ENCODE measurements around the gene AK1. TPM values are rescaled to one million over a fixed set of nuclear protein-coding genes. Genes with fewer than 3 reads are reported as not detected.

AK1 gene
- total RNA-seq, 1 experiment from 2014 or later: 31.6 TPM

DNA sequence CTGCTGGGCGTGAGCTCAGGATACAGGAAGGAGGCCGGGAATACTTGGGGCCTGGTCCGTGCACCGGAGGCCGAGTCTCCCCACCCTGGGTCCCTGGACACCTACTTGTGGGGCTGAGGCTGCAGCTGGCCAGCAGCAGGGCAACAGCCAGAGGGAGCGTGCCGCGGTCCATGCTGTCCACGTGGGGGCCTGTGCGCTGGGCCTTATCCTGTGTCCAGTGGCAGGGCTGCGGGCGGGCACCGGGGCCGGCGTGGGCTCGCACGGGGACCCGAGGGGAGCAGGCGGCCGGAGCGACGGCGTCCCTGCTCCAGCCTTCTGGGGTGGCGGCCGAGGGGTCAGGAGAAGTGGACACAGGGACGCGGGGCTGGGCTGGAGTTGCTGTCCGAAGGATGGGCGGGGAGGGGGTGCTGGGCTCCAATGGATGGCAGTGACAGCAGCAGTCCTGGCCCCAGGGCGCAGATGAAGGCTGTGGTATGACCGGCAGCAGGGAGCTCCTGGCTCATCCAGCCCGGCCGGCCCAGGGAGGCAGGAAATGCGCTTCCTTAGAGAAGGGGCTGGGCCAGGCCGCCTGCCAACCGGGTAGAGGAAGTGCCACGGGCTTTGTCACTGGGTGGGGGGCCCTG is 23.2 kb downstream of the AK1 start, which contains the start of gene ENG:
TSS of gene ENG (minus strand) at position 475 of the 623 bp plus-strand sequence. CDS start at position 172, 303 bp downstream.
- H4K20me1 ChIP-seq (ENCODE audit: control insufficient read depth, insufficient read depth, insufficient read length): no peaks in the 10 kb centered on the region

More for the DNA sequence above, 23.2 kb downstream of the AK1 start, which contains the start of gene ENG:
- Mint-ChIP-seq H3K36me3 (ENCODE audit: insufficient read depth in 1 of 3, low read depth in 3 of 3) (peaks cover 0 to 2% (median under 1%) of the 10 kb centered on the region in 3 experiments; a peak in 2 of 7 replicates), H3K27ac (peak within 1 kb of the TSS in 1 of 3 experiments; percentile 76; a peak in 1 of 7 replicates), H3K9me3 (peaks cover under 1 to 2% of the 10 kb centered on the region in 2 experiments; a peak in 2 of 5 replicates), H3K4me1 (peaks cover 2 to 9% of the 10 kb centered on the region in 2 experiments; a peak in 2 of 4 replicates), H3K4me3 (peak within 1 kb of the TSS in 1 of 2 experiments; percentile 57; a peak in 1 of 5 replicates), H3K27me3 (ENCODE audit: low read depth) (no peaks in the 10 kb centered on the region; the same call in 1 of the 2 replicates)
- no CpG with 5 or more reads among the region's 37 CpGs for WGBS (ENCODE audit: extremely low coverage, insufficient read length, low lambda C conversion rate)
- DNase-seq: peak; percentile 75
- Histone ChIP-seq H2BK15ac (ENCODE audit: low read depth, low read length) (no peak within 1 kb of the TSS), H3K79me1 (ENCODE audit: insufficient read depth, low read depth, low read length, poor library complexity, severe bottlenecking) (no peaks in the 10 kb centered on the region), H4K91ac (ENCODE audit: insufficient read length, low read depth, low read length) (no peak within 1 kb of the TSS), H3K79me2 (ENCODE audit: insufficient read depth, low read length) (no peaks in the 10 kb centered on the region), H3K23ac (ENCODE audit: insufficient read length, low read depth, low read length) (no peak within 1 kb of the TSS), H2AK5ac (ENCODE audit: insufficient read length, low read length) (no peak within 1 kb of the TSS), H3K4me1 (ENCODE audit: insufficient read depth, low read length) (no peaks in the 10 kb centered on the region), H3K4me2 (ENCODE audit: insufficient read depth, insufficient read length, low read length) (no peak within 1 kb of the TSS), H3K18ac (ENCODE audit: insufficient read length, low read depth, low read length) (no peak within 1 kb of the TSS), H2BK5ac (ENCODE audit: insufficient read length, low read length) (no peak within 1 kb of the TSS), H3T11ph (ENCODE audit: low read length) (no peak within 1 kb of the TSS), H3K27me3 (ENCODE audit: insufficient read depth, low read length) (no peaks in the 10 kb centered on the region), H3K9ac (ENCODE audit: extremely low read depth, insufficient read length, low read length) (no peak within 1 kb of the TSS), H3K23me2 (ENCODE audit: insufficient read length, low read depth, low read length, poor library complexity, severe bottlenecking) (peaks cover 3% of the 10 kb centered on the region), H3K9me3 (ENCODE audit: control insufficient read depth, low read depth, low read length) (no peaks in the 10 kb centered on the region), H3K14ac (ENCODE audit: insufficient read depth, low read length) (peak within 1 kb of the TSS; percentile 14), H3K56ac (ENCODE audit: insufficient read length, low read depth, low read length) (no peak within 1 kb of the TSS), H2AFZ (ENCODE audit: low read length) (no peak within 1 kb of the TSS), H2BK20ac (ENCODE audit: low read depth, low read length, poor library complexity, severe bottlenecking) (no peak within 1 kb of the TSS), H3K4ac (ENCODE audit: low read depth, low read length) (no peak within 1 kb of the TSS), H2BK120ac (ENCODE audit: low read depth, low read length, poor library complexity, severe bottlenecking) (no peak within 1 kb of the TSS), H3K27ac (ENCODE audit: insufficient read length, low read depth, low read length) (no peak within 1 kb of the TSS), H4K8ac (replicated peaks; ENCODE audit: insufficient read length, low read depth, low read length) (no peak within 1 kb of the TSS), H4K5ac (ENCODE audit: insufficient read length, low read depth, low read length) (no peak within 1 kb of the TSS), H2BK12ac (ENCODE audit: insufficient read length, low read depth, low read length) (no peak within 1 kb of the TSS)
- TF ChIP-seq, protein P1, sequence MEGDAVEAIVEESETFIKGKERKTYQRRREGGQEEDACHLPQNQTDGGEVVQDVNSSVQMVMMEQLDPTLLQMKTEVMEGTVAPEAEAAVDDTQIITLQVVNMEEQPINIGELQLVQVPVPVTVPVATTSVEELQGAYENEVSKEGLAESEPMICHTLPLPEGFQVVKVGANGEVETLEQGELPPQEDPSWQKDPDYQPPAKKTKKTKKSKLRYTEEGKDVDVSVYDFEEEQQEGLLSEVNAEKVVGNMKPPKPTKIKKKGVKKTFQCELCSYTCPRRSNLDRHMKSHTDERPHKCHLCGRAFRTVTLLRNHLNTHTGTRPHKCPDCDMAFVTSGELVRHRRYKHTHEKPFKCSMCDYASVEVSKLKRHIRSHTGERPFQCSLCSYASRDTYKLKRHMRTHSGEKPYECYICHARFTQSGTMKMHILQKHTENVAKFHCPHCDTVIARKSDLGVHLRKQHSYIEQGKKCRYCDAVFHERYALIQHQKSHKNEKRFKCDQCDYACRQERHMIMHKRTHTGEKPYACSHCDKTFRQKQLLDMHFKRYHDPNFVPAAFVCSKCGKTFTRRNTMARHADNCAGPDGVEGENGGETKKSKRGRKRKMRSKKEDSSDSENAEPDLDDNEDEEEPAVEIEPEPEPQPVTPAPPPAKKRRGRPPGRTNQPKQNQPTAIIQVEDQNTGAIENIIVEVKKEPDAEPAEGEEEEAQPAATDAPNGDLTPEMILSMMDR (conservative IDR thresholded peaks at IDR 0.05): no peak

Data from H9 (cell line).